Mesangial cell (primary cell): Measurements from ENCODE around the gene UAP1. TPM values are rescaled to one million over a fixed set of nuclear protein-coding genes. Genes with fewer than 3 reads are reported as not detected.

Experiments
- total RNA-seq: library from RNA; depleted of rRNA; stranded (reverse); fragments of >200 nt; gene quantifications from 2 replicates; pipeline ENCODE4 v1.2.3, GENCODE V29; 2015

Gene UAP1
- 19.8 and 57.8 TPM in 2 replicates for total RNA-seq

GRCh38 chr1:162561616-162562469 lies at the start of gene UAP1:
Gene UAP1, plus strand, starts transcription at chr1:162561722. Its CDS starts 4,347 bp downstream, at chr1:162566069.

GRCh38 chr1:162632217-162632666 lies 70.7 kb downstream of the UAP1 start, which contains the start of gene DDR2:
Gene DDR2, plus strand, starts transcription at chr1:162632464. Its CDS starts 86,600 bp downstream, at chr1:162719064.

Other genes starting within 250 kb of the UAP1 start
- not detected in 2 replicates for gene SPATA46, start 184.9 kb upstream of the UAP1 start, total RNA-seq
- 0.33 and 2.0 TPM in 2 replicates for gene C1orf226, start 180.0 kb upstream of the UAP1 start, total RNA-seq
- not detected in 2 replicates for gene SH2D1B, start 149.6 kb upstream of the UAP1 start, total RNA-seq
- gene UHMK1, start 63.9 kb upstream of the UAP1 start, total RNA-seq: 24.6 and 26.9 TPM in 2 replicates
- 4.6 and 11.5 TPM in 2 replicates for gene DDR2, start 70.7 kb downstream of the UAP1 start, total RNA-seq
- 10.6 and 16.5 TPM in 2 replicates for gene HSD17B7, start 229.0 kb downstream of the UAP1 start, total RNA-seq